ENCODE results near the gene NTRK2. TPM values are rescaled to one million over a fixed set of nuclear protein-coding genes. Genes with fewer than 3 reads are reported as not detected.

Gene NTRK2
- total RNA-seq, 1 donor from 2014 or later, result 0.46 TPM

- peak; percentile 60 for TF ChIP-seq CTCF (conservative IDR thresholded peaks at IDR 0.05; ENCODE audit: low read depth, low read length)
- peak overlapping the region; percentile 58 for H3K4me3 ChIP-seq (ENCODE audit: low read depth, low read length)
- no peak for DNase-seq (ENCODE audit: low read depth)
These were observed 1.1 kb upstream of the NTRK2 start for GRCh38 chr9:84668196-84669012.

GRCh38 chr9:84669013-84669287 lies 579 bp upstream of the NTRK2 start:
- no peak for TF ChIP-seq CTCF (conservative IDR thresholded peaks at IDR 0.05; ENCODE audit: low read depth, low read length)
- no peak for DNase-seq (ENCODE audit: low read depth)
- peak overlapping the region; percentile 58 for H3K4me3 ChIP-seq (ENCODE audit: low read depth, low read length)

DNA sequence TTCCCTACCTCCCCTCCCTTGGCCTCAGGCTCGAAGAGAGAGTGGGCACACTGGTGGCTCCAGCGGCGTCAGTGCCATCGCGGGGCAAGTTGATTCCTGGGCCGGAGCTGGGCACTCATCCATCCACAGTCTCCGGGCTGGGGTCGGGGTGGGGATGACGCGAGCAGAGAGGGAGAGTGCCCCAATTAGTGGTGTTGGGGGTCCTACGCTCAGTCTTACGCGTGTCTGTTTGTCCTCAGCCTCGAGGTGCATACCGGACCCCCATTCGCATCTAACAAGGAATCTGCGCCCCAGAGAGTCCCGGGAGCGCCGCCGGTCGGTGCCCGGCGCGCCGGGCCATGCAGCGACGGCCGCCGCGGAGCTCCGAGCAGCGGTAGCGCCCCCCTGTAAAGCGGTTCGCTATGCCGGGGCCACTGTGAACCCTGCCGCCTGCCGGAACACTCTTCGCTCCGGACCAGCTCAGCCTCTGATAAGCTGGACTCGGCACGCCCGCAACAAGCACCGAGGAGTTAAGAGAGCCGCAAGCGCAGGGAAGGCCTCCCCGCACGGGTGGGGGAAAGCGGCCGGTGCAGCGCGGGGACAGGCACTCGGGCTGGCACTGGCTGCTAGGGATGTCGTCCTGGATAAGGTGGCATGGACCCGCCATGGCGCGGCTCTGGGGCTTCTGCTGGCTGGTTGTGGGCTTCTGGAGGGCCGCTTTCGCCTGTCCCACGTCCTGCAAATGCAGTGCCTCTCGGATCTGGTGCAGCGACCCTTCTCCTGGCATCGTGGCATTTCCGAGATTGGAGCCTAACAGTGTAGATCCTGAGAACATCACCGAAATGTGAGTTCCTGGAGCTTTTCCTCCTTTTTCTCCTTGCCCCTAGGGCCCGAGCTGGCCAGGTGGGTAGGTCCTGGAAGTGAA lies 861 bp downstream of the NTRK2 start:
- H3K4me3 ChIP-seq (ENCODE audit: low read depth, low read length), result peak overlapping the region; percentile 58
- no peak for DNase-seq (ENCODE audit: low read depth)
- no peak for TF ChIP-seq CTCF (conservative IDR thresholded peaks at IDR 0.05; ENCODE audit: low read depth, low read length)

DNA sequence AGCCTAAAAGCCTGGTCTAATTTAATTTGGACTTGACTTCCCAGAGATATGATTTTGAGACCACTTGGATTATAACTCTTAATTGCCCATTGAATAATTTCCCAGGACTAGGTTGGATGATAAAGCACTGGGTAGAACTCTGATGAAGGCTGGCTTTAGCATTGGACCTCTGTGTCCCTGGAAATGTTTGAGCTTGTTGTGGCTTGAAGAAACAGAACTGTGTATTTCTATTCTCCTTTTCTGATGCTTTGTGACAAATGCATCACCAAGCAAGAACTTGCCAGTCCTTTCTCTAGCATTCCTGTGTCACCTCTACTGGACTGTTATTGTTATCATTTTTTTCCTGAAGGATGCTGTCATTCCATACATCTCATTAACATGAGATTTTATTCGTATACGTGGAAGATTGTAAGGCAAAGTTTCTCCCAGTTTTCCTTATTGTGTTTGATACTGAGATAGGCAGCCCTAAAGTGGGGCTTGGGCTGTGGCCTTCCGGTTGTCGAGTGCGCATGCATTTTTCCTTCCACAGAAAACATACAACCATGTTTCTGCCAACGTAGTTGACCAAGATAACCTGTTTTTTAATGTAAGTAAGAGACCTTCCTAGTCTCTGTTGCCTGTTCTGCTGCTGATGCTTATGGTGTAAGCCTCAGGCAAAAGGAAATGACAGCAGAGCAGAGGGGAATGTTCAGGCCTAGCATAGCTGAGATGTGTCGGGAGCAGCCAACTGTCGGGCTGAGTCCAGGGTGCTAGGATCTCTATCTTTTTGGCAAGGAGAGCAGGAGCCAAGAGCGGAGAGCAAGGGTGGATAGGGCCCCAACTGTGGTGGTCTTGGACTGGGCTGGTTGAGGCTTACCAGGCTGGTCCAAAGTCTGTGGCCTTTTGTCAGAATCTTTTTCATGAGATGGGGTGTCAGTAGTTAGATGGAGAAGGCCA lies 2.3 kb downstream of the NTRK2 start:
- TF ChIP-seq CTCF (conservative IDR thresholded peaks at IDR 0.05; ENCODE audit: low read depth, low read length), result no peak
- peak overlapping the region; percentile 3 for H3K4me3 ChIP-seq (ENCODE audit: low read depth, low read length)
- no peak for DNase-seq (ENCODE audit: low read depth)

DNA sequence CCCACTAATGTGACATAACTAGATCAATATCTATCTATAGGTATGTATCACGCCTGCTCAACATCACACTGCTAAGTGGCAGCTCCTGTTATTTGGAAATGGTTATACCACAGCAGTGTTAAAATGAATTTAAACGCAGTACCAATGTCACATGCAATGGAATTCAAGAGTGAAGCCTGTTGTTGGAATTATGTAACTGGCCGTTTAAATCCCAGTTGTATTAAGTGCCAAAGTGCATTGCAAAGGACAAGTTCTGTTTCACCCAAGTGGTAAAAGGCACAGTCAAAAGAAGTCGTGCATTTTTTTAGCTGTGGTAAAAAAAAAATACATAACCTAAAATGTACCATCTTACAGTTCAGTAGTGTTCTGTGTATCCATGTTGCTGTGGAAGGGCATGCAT lies 4.3 kb downstream of the NTRK2 start:
- TF ChIP-seq CTCF (conservative IDR thresholded peaks at IDR 0.05; ENCODE audit: low read depth, low read length), result no peak
- DNase-seq (ENCODE audit: low read depth), result no peak
- H3K4me3 ChIP-seq (ENCODE audit: low read depth, low read length), result no peak overlapping the region

GRCh38 chr9:84677080-84677479 lies 7.6 kb downstream of the NTRK2 start:
- no peak overlapping the region for H3K4me3 ChIP-seq (ENCODE audit: low read depth, low read length)
- no peak for DNase-seq (ENCODE audit: low read depth)
- TF ChIP-seq CTCF (conservative IDR thresholded peaks at IDR 0.05; ENCODE audit: low read depth, low read length), result no peak

Data from epithelial cell of proximal tubule (primary cell).